HK-2 (cell line): ENCODE data around the gene TMEM255B.

Experiments
- DNase-seq: peaks from one replicate; pipeline ENCODE4 v3.0.0-alpha.2; 2018; ENCODE audit not compliant: unreplicated experiment

The TMEM255B gene

GRCh38 chr13:113768018-113768905 lies 9.2 kb downstream of the TMEM255B start:
- no peak for DNase-seq

- DNase-seq: no peak
Observed at GRCh38 chr13:113769106-113769505, 10.1 kb downstream of the TMEM255B start.

- no peak for DNase-seq
Observed at GRCh38 chr13:113769881-113770280, 10.9 kb downstream of the TMEM255B start.

DNA sequence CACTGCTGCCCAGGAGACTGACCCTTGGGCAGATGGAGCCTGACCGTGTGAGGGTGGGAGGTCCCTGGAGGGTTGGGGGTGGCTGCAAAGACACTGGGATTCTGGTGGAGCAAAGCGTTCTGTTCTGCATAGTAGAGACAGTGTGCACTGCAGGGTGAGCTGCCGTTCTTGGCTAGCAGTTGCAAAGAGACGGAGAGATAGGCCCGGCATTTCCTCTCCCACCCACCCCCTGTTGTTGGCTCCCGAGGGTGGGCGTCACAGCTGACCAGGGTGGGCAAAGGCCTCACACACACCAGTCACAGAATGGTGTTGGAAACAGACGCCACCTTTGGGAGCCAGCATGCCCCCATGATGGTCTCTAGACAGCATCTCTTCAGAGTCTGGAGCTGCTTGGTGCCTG lies 11.4 kb downstream of the TMEM255B start:
- DNase-seq: no peak

- no peak for DNase-seq
Observed at GRCh38 chr13:113770937-113771336, 11.9 kb downstream of the TMEM255B start.

DNA sequence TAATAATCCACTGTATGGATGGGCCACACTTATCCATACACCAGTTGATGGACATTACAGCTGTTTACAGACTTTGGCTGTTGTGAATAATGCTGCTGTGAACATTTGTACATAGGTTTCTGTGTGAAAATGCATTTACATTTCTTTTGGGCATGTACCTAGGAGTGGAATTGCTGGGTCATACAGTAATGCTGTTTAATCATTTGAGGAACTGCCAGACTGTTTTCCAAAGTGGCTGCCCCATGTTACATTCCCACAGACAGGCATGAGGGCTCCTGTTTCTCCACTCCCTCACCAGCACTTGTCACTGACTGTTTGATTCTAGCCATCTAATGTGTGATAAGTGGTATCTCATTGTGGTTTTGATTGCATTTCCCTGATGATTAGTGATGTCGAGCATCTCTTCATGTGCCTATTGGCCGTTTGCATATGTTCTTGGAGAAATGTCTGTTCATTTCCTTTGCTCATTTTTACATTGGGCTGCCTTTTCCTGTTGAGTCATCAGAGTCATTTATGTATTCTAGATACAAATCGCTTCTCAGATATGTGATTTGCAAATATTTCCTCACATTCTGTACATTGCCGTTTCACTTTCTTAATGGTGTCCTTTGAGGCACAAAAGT lies 12.8 kb downstream of the TMEM255B start:
- no peak for DNase-seq

- no peak for DNase-seq
Observed at GRCh38 chr13:113774177-113775107, 15.4 kb downstream of the TMEM255B start.

DNA sequence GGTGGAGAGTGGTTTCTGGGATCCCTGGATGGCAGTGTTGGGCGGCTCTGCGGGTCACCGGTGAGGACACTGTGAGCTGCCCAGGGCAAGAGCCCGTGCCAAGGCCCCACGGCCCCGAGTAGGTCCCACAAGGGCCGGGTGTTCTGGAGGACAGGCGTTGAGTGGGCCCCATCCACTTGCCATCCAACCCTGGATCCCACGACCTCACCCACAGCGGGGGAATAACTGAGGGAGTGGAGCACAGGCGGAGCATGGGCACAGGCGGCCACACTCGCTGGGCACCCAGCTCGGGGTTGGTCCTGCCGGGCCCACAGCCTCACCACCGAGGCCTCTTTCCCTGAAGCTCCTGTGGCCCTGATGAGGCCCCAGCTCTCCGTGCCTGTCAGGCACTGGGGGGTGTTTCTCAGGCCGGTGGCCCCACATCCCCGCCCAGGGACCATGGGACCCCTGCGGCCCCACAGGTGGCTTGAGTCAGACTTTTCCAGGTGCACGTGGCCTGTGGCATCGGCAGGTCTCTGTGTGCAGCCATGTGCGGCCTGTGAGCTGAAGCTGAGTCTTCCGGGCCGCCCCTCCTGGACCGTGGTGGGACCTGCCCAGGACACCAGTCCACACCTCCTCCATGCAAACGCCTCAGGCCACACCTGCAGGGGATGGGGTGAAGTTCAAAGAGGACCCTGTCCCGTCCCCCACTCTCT lies 16.6 kb downstream of the TMEM255B start:
- DNase-seq: no peak

DNA sequence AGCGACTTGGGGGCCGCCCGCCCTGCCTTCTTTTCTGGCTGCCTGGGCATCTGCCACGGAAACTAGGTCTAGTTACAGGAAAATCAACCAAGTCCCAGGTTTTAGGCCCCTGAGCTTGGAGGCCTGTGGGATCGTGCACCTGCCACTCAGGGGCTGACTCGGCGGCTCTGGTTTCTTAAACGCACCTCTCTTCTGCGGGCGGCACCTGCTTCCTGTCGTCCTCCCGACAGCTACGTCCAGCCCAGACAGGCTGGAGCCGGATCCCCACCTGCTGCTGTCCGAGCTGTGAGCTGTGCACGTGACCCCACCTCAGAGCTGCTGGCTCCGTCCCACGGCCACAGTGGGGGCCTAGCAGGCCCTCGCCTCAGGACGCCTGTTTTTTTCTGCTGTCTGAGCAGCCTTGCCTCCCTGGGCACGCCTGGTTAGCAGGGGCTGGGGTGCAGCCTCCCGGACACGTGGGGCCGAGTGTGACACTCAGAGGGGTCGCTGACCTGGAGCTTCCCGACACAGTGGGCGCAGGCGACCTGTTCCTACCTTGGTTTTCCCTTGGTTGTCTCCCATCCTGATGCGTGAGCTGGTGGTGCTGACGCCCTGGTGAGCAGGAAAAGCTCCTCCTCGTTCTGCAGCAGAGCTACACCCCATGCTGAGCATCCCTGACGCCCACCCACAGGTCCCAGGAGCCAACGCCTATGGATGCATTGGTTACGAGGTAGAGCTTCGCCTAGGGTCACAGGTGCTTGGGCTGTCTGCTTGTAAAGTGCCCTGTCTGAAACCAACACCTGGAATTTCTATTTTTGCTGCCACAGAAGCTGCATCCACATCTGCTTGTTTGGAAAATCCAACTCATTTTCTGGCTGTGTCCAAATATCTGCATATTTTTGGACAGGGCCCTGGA lies 17.5 kb downstream of the TMEM255B start:
- DNase-seq: no peak

DNA sequence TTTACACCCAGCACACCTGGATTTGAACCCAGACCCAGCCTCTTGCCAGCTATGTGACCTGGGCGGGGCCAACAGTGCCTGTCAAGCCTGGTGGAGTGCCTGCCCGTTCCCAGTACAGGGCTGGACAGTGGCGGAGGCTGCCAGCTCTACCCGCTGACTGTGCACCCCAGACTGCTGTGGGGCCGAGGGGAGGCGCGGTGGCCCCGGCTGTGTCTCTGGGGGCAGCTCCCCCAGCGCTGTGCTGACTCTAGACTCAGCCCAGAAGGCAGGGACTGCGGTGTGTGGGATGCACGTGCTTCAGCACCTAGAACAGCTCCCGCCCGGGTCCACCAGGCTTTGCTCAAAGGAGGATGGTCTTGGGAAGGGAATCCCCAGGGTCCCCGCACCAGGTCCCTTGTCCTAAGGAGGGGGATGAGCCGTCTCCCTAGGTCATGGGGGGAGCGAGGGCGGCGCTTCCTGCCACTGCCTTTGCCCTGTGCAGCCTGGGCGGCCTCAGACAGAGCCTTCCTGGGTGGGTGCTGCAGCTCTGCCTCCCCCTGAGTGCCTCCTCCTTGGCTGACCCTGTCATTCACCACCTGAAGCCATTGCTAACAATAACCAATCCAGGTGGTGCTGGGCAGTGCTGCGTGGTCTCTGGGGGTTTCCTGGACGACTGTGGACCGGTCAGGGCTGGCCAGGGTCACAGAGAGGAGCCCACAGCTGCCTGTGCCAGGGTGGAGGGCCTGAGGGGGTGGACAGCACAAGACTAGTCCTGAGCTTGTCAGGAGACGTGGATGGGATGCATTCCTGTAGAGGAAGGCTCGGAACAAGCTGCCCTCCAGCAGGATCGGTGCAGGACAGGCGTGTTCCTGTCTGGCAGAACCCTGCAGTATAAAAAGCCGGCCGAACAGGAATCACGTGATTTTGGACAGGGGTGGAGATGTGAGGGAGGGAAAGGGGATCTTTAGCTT lies 18.6 kb downstream of the TMEM255B start:
- no peak for DNase-seq

GRCh38 chr13:113781571-113781970 lies 22.5 kb downstream of the TMEM255B start:
- no peak for DNase-seq

DNA sequence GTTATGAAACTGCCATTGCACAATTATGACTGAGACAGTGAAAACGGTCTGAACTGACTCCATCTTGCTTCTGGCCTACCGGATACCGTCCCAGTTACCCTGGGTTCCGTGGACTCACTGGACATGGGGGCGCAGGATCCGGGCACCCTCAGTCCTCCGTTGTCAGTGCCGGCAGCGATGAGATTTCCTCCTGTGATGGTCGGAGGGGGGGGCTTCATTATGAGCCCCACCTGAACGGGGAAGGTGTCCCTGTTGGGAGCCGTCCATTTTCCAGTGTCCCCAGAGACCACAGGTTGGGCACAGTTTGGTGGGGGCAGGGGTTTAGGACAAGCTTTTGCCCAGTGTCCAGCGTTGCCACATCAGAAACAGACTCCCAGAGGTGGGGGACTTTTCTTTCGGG lies 23.4 kb downstream of the TMEM255B start:
- no peak for DNase-seq

DNA sequence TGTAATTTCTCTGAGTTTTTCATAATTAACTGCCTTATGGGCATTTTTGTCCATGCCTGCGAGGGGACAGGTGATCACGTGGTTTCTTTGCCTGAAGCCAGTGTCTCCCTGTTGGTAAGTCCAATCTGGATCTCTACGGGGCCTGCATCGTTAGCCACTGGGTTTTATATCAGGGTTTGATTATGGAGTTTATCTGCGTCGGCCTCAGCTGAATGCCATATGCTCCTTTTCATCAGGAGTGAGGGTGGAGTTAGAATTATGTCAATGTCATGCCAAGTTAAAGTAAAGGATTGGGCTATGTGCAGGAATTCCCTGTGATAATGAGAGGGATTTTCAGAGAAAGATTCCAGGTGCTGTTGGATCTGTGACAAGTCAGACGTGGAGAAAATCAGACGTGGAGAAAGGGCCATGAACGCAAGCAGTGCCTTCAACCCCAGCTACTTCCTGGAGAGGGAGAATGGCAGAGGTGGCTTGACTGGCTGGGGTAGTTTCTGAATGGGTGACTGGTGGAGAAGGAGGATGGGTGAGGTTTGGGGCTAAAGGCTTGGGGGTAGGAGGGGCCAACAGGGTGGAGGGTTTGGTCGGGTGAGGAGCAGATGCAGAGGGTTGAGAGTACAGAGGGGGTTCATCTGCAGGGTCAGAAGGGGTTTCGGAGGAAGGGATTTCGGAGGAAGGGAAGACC lies 24.3 kb downstream of the TMEM255B start:
- no peak for DNase-seq

DNA sequence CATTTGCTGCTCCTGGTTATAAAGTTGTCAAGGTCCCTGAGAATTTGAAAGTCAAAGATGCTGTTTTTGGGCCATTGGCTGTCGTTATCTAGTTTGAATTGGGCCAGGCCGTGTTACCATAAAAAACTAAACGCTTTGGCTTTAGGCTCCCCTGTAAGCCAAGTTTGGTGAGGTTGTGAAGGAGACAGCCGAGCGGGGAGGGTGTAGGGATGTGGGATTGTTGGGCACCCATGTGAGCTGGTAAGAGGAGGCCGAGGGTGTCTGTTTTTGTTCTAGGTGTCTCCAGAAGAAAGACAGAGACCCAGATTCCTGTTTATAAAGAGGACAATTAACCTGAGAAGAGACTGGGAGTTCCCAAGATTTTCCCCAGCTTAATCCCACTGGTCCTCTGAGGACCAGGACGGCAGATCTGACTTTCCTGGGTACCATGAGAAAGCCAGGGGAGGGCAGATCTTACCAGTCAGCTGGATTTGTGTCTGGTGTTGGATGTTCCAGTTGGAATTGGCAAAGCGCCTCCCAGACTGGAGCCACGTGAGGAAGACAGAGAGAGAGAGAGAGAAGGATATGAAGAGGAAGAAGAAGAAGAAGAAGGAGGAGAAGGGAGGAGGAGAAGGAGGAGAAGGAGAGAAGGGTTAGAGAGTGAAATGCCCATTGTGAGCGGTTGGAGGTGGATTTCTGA lies 25.1 kb downstream of the TMEM255B start:
- DNase-seq: no peak

DNA sequence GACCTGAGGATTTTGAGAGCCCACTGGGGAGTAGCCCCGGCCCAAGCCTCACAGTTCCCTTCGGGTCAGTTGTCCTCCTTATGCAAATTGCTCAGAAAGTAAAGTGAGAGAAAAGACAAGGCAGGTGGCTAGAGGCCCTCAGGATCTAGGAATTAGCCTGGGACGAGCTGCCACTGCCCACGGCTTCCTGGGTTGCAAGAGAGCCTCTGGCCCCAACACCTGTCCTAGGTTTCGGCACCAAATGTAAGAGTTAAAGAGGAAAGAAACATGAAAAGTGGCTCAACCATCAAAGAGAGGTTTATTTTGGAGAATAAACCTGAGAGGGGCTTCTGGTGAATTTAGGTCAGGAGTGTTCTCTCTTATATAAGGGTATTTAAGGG lies 25.6 kb downstream of the TMEM255B start:
- DNase-seq: no peak

GRCh38 chr13:113785051-113786010 lies 26.3 kb downstream of the TMEM255B start:
- peak; percentile 74 for DNase-seq

GRCh38 chr13:113786262-113786841 lies 27.3 kb downstream of the TMEM255B start:
- no peak for DNase-seq
